A673 (cell line): ENCODE data around the gene TBX4.

Source experiments
- EZH2 ChIP-seq: fragments of 200-600 bp; sonication (generic); IDR thresholded peaks from 2 replicates; pipeline ENCODE4 v1.6.1; 2017; ENCODE audit warnings: borderline replicate concordance, low read depth, mild to moderate bottlenecking, mixed read lengths, antibody characterized with exemption, low read length; ENCODE audit not compliant: poor library complexity, severe bottlenecking
- TF ChIP-seq, protein P1 (sequence below): fragments of 300-800, 200-600 bp; sonication (generic); conservative IDR thresholded peaks from 2 replicates; pipeline ENCODE4 v1.5.1; 2017; ENCODE audit warnings: low read depth, mild to moderate bottlenecking, antibody characterized with exemption, low read length, moderate library complexity, mixed read lengths

- TF ChIP-seq, protein P1, sequence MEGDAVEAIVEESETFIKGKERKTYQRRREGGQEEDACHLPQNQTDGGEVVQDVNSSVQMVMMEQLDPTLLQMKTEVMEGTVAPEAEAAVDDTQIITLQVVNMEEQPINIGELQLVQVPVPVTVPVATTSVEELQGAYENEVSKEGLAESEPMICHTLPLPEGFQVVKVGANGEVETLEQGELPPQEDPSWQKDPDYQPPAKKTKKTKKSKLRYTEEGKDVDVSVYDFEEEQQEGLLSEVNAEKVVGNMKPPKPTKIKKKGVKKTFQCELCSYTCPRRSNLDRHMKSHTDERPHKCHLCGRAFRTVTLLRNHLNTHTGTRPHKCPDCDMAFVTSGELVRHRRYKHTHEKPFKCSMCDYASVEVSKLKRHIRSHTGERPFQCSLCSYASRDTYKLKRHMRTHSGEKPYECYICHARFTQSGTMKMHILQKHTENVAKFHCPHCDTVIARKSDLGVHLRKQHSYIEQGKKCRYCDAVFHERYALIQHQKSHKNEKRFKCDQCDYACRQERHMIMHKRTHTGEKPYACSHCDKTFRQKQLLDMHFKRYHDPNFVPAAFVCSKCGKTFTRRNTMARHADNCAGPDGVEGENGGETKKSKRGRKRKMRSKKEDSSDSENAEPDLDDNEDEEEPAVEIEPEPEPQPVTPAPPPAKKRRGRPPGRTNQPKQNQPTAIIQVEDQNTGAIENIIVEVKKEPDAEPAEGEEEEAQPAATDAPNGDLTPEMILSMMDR, result no peak
- TF ChIP-seq EZH2, result no peak
These were observed 25.5 kb upstream of the TBX4 start for GRCh38 chr17:61426482-61427304.
